ENCODE data around the gene RAB3IL1. TPM values are rescaled to one million over a fixed set of nuclear protein-coding genes. Genes with fewer than 3 reads are reported as not detected.

RAB3IL1 gene
- total RNA-seq, 4 donors from 2014 or later = 6.1 to 10.9 (median 7.8) TPM

DNA sequence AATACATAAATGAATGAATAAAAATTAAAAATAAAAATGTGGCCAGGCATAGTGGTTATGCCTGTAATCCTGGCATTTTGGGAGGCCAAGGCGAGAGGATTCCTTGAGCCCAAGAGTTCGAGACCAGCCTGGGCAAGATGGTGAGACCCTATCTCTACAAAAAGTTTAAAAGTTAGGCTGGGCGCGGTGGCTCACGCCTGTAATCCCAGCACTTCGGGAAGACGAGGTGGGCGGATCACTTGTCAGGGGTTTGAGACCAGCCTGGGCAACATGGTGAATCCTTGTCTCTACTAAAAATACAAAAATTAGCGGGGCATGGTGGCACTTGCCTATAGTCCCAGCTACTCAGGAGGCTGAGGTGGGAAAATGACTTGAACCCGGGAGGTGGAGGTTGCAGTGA, 23.1 kb upstream of the RAB3IL1 start:
- DNase-seq (ENCODE audit: low spot score in 2 of 2) = peak in 1 of 2 donors; percentile 57
- H3K4me3 ChIP-seq (ENCODE audit: low read depth, poor library complexity, severe bottlenecking) = no peak overlapping the region
- 89 to 94% methylated on average over 10 of the region's 10 CpGs for WGBS, 2 donors
- intact Hi-C loops (cut with DNase I; ENCODE audit: low total_unique reads) = no loop called here
- no peak for TF ChIP-seq POLR2A (IDR thresholded peaks at IDR 0.05)
- no peak for TF ChIP-seq CTCF (IDR thresholded peaks at IDR 0.05)

DNA sequence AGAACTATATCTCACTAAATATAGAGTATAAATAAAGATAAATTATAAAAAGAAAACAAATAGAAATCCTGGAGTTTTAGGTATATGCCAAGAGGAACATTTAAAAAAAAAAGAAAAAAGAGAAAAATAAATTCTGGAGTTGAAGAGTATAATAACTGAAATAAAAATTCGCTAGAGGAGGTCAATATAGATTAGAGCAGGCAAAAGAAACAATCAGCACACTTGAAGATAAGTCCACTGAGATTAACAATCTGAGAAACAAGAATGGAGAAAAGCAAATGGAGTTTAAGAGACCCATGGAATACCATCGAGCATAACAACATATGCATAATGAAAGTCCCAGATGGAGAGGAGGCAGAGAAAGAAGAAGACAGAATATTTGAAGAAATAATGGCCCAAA, 18.5 kb upstream of the RAB3IL1 start:
- no peak for TF ChIP-seq CTCF (IDR thresholded peaks at IDR 0.05)
- no peak for TF ChIP-seq POLR2A (IDR thresholded peaks at IDR 0.05)
- intact Hi-C loops (cut with DNase I; ENCODE audit: low total_unique reads) = no loop called here
- WGBS, 2 donors = 80 to 86% methylated on average over 2 of the region's 2 CpGs
- no peak overlapping the region for H3K4me3 ChIP-seq (ENCODE audit: low read depth, poor library complexity, severe bottlenecking)
- no peak for DNase-seq (ENCODE audit: low spot score in 2 of 2)

DNA sequence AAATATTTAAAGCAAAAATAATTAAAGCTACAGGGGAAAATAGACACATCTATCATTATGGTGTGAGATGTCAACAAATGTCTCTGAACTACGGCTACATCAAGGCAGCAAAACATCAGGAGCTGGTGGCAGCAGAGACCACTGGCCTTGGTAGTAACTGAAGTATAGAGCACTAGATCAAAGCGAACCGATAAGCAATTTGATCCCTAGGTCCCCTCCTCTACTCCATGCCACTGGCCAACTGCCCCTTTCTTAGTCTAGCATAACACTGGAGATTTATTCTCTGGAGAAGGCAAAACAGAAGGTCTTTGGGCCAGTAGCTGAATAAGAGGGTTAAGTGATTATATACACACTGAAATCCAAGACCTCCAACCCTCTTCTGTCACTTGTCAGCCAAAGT, 13.6 kb upstream of the RAB3IL1 start:
- DNase-seq (ENCODE audit: low spot score in 2 of 2) = no peak
- no peak for TF ChIP-seq POLR2A (IDR thresholded peaks at IDR 0.05)
- TF ChIP-seq CTCF (IDR thresholded peaks at IDR 0.05) = no peak
- 83 to 93% methylated on average over 3 of the region's 3 CpGs for WGBS, 2 donors

DNA sequence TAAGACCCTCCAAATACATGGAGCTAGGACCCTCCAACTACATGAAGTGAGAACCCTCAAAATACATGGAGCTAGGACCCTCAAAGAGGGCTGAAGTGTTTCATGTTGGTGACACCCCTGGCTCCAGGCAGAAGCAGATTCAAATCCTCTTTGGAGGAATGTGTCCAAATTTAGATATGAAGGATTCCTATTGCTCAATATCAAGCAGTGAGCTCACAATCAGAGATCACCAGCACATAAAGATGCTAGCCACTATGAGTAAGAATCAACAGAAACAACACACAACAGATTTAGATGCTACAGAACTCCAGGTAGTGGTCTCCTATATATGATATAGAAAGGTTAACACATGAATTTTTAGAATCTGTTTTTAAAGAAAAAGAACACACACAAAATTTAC, 11.2 kb upstream of the RAB3IL1 start:
- intact Hi-C loops (cut with DNase I; ENCODE audit: low total_unique reads) = no loop called here
- no peak for TF ChIP-seq CTCF (IDR thresholded peaks at IDR 0.05)
- no peak for TF ChIP-seq POLR2A (IDR thresholded peaks at IDR 0.05)
- no peak for DNase-seq (ENCODE audit: low spot score in 2 of 2)
- H3K4me3 ChIP-seq (ENCODE audit: low read depth, poor library complexity, severe bottlenecking) = no peak overlapping the region

More for the DNA sequence above, 13.6 kb upstream of the RAB3IL1 start:
- H3K4me3 ChIP-seq (ENCODE audit: low read depth, poor library complexity, severe bottlenecking) = no peak overlapping the region
- intact Hi-C loops (cut with DNase I; ENCODE audit: low total_unique reads) = no loop called here

DNA sequence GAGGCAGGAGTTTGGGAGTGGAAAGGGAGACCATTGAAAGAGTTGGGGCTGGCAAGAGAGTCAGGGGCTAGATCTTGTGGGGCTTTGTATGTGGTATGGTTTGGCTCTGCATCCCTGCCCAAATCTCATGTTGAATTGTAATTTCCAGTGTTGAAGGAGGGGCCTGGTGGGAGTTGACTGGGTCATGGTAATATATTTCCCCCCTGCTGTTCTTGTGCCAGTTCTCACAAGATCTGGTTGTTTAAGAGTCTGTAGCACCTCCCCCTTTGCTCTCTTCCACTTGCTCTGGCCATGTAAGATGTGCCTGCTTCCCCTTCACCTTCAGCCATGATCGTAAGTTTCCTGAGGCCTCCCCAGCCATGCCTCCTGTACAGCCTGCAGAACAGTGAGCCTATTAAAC, 10.1 kb upstream of the RAB3IL1 start:
- TF ChIP-seq CTCF (IDR thresholded peaks at IDR 0.05) = no peak
- no peak for TF ChIP-seq POLR2A (IDR thresholded peaks at IDR 0.05)
- H3K4me3 ChIP-seq (ENCODE audit: low read depth, poor library complexity, severe bottlenecking) = no peak overlapping the region
- peak in 1 of 2 donors; percentile 7 for DNase-seq (ENCODE audit: low spot score in 2 of 2)
- intact Hi-C loops (cut with DNase I; ENCODE audit: low total_unique reads) = no loop called here
- 88 to 93% methylated on average over 1 of the region's 1 CpG for WGBS, 2 donors

GRCh38 chr11:61926235-61926634, 8.9 kb upstream of the RAB3IL1 start:
- TF ChIP-seq POLR2A (IDR thresholded peaks at IDR 0.05) (no peak), CTCF (IDR thresholded peaks at IDR 0.05) (no peak)
- peak; percentile 9 to 79 for DNase-seq (ENCODE audit: low spot score in 2 of 2)
- no peak overlapping the region for H3K4me3 ChIP-seq (ENCODE audit: low read depth, poor library complexity, severe bottlenecking)
- 86 to 90% methylated on average over 3 of the region's 3 CpGs for WGBS, 2 donors
- intact Hi-C loops (cut with DNase I; ENCODE audit: low total_unique reads) = no loop called here
